Measurements from ENCODE around the gene CCDC117.

CCDC117 gene

DNA sequence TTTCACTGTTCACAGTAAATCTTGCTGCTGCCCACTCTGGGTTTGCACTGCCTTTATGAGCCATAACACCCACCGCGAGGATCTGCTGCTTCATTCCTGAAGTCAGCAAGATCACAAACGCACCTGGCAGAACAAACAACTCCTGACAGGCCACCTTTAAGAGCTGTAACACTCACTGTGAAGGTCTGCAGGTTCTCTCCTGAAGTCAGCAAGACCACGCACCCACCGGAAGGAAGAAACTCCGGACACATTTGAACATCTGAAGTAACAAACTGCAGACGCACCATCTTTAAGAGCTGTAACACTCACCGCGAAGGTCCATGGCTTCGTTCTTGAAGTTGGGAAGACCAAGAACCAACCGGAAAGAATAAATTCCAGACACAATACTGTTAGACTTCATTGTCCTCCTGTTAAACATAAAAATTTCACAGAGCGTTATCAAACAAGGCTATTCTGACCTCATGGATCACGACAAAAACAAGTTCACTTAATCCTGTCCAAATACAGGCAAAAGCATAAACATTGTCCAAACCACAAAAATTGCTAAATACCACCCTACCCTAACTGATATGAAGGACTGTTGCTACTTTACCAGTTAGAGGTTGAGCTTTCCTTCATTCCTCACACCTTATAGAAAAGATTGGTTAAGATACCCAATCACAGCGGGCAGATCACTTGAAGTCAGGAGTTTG is 3.0 kb upstream of the CCDC117 start:
- DNase-seq (ENCODE audit: low read depth in 2 of 2) = no peak

DNA sequence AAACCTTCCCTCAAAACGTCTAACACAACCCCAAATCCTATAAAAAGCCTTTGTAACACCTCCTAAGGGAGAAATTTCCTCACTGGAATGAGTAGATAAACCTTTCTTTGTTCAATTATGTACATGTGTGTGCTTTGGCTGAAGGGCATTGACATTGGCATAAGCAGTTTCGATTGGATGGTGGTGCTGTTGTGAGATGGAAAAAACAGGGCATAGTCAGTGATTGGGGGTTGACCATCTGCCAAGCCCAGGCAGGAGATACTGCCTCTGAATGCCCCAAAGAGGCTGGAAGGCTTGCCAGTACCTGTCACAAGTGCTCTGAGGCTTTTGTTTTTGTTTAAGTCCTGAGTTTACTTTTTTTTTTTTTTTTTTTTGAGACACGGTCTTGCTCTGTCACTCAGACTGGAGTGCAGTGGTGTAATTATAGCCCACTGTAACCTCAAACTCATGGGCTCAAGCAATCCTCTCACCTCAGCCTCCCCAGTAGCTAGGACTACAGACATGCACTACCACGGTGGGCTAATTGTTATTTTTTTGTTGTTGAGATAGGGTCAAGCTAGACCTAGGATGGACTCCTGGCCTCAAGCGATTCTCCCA is 1.2 kb upstream of the CCDC117 start:
- no peak for DNase-seq (ENCODE audit: low read depth in 2 of 2)

DNA sequence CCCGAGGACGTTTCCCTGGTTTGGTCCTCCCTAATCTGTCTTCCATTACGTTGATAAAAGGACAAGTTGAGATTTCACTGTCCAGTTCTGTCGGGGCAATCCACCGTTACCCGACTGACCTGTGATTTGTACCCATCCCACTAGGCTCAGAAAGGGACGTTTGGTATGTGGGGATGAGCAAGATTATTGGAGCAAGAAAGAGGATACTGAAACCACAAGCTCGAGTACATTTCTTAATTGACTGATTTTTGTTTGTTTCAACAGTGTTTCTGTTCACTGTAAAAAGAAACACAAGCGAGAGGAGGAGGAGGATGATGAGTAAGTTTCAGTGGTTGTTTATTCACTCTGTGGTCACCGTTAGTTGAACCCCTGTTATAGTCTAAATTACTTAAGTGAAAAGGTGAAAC is 969 bp downstream of the CCDC117 start:
- no peak for DNase-seq (ENCODE audit: low read depth in 2 of 2)

DNA sequence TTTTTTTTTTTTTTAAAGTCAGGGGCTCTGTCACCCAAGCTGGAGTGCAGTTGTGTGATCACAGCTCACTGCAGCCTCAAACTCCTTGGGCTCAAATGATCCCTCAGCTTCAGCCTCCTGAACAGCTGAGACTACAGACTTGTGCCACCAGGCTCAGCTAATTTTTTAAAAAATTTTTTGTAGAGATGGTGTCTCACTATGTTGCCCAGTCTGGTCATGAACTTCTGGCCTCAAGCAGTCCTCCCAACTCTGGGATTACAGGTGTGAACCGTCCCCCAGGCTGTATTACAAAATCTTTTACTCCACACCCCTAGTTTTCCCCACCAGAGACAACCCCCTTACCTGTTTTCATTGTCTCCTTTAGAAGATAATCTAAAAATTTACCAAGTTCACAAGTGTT is 1.9 kb downstream of the CCDC117 start:
- DNase-seq (ENCODE audit: low read depth in 2 of 2) = no peak

DNA sequence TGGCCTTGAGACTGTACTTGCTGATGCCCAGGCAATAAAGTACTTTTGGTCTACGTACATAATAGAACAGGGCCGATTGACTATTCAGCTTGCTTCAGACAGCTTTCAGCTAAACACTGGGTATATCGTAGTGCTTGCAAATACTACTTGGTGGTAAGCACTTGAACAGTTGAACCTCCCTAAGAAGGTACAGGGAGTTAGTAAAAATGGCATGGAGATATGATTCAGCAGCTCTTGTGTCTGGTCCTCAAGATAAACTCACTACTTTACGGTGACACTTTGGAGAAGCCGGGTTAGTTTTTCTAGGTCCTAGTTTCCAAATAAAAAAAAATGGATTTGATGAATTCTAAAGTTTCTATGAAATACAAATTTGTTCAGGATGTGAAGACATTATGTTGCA is 7.3 kb downstream of the CCDC117 start:
- no peak for DNase-seq (ENCODE audit: low read depth in 2 of 2)

DNA sequence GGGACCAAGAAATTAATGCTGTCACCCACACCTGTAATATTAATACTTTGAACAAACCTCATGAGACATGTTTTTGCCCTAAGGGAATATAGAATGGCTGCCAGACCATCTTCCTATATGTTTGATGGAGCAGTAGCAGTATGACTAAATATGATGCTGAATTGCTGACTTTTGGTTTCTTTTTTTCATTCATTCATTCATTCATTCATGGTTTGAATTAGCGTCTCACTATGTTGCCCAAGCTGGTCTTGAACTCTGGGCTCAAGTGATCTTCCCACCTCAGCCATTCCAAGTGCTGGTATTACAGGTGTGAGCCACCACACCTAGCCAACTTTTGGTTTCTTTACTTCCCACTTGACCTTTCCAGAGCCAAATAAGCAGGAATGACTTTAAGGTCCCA is 7.8 kb downstream of the CCDC117 start:
- DNase-seq (ENCODE audit: low read depth in 2 of 2) = no peak

DNA sequence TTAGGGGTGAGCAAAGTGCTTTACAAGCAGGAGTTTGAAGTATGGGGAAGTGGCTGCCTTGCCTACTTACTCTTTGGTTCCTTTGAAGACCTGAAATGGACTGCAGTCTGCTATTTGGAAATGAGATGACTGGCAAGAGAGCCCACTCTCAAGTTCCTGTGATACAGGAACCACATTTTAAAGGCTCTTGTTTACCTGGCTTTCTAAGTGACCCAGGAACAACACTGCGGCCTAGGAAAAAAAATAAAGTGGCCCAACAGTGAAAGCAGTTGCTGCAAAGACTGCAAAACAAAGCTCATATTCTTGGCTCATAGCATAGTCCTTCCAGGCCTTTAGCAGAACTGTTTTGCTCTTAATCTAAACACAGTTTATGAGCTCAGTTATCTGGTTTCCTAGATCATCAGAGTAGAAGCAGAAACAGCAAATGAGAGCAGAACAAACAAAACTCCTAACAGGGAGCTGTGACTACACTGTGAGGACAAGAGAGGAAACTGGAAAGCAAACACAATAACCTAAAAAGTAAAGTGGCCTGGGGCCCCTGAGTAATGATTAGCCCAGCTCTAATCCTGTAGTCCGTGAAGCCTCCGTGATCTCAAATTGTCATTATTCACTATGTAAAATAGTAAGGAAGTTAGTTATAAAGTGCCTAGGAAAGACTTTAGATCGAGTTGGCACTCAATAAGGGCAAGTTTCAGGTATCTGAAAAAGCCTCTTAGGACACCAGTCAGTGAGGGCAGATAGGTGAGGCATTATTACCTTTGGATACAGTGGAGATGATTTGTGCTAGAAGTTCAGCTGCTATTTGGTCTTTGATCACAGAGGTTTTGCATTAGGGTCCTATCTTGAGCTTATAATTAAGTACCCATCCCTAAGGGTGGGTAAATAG is 11.5 kb downstream of the CCDC117 start:
- DNase-seq (ENCODE audit: low read depth in 2 of 2) = no peak

DNA sequence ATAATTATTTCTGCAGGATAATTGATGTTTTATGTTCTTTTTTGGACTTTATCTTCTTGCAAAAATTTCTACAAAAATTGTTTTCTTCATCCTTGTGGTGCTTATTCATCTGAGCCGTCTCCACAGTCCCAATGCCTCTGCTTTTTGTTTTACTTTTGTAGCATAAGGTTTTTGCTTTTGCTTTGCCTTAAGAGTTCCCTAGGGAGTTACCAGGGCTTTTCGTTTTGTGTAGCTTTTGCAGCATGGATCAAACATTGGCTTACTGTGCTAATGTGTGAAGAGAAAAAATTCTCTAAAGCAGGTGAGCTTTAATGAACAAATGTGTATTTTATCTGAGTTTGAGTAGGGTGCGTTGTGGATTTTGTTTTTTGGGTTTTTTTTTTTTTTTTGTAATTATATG is 16.1 kb downstream of the CCDC117 start:
- DNase-seq (ENCODE audit: low read depth in 2 of 2) = no peak

DNA sequence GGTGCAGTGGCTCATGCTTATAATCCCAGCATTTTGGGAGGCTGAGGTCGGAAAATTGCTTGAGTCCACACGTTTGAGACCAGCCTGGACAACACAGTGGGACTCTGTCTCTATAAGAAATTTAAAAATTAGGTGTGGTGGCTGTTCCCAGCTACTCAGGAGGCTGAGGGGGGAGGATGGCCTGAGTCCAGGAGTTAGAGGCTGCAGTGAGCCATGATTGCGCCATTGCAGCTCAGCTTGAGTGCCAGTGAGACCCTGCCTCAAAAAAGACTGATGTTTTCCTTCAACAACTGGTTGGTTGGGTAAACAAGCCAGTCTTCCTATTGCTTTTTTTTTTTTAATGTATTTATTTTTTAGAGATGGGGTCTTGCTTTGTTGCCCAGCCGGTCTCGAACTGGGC is 18.6 kb downstream of the CCDC117 start:
- DNase-seq (ENCODE audit: low read depth in 2 of 2) = no peak

DNA sequence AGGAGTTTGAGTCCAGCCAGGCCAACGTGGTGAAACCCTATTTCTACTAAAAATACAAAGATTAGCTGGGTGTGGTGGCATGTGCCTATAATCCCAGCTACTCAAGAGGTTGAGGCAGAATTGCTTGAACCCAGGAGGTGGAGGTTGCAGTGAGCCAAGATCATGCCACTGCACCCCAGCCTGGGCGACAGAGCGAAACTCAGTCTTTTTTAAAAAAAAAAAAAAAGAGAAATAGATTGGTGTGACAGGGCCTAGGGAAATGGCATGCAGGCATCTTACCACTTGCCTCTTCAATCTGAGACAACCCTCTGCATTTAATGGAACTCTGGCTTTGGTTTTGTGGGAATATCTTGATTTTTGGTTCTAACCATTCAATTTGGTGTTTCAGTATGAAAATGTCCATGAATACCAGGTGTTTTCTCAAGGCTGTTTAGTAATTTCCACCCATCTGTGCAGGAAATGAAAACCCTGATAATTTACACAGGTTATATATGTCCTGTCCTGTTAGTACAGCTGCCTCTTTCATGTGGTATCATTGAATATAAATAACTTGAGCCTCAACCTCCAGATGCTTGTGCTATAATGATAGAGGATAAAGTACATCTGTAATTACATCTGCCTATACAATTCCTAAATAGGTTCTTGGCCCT is 19.5 kb downstream of the CCDC117 start:
- no peak for DNase-seq (ENCODE audit: low read depth in 2 of 2)

DNA sequence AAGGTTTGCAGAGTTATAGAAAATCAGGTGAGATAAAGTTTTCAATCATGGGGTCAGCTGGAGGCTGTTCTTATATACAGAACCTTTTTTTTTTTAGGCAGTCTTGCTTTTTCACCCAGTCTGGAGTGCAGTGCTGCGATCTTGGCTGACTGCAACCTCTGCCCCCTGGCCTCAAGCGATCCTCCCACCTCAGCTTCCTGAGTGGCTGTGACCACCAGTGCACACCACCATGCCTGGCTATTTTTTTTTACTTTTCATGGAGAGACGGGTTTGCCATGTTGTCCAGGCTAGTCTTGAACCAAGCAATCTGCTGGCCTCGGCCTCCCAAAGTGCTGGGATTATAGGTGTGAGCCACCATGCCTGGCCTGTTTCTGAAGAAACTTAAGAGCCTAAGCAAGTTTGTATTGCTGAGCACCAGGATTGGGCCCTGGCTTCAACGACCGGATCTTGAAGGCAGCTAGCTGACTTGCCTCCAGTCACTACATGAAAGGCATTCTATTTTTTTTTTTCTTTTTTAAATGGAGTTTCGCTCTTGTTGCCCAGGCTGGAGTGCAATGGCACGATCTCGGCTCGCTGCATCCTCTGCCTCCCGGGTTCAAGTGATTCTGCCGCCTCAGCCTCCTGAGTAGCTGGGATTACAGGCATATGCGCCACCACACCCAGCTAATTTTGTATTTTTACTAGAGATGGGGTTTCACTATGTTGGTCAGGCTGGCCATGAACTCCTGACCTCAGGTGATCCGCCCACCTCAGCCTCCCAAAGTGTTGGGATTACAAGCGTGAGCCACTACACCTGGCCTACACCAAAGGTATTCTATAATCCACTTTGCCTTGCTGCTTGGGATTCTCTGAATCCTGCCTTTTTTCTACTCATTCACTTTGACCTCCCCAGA is 20.2 kb downstream of the CCDC117 start:
- DNase-seq (ENCODE audit: low read depth in 2 of 2) = no peak

DNA sequence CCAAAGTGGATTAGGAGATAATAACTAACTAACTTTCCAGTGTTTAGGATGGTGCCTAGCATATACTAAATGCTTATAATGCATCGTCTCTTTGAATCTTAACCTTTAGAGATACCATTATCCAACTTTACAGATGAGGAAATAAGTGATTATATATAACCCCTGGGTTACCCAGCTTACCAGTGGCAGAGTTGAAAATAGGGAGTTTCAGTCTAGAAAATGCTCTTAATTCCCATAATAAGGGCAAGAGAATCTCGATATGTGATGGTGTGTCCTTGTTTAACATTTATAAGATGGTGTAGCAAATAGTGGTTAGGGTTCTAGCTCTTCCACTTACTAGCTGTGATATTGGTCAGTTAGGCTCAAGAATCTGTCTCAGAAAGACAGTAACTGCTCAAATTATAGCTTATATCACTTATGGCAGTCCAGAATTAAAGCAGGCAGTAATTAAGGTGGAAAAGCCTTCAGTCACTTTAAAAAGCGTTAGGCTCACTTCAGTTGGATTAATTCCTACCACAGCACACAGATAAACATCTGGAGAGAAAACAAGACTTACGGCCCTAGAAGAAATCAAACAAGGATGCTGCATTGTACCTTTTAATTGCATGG is 21.6 kb downstream of the CCDC117 start:
- DNase-seq (ENCODE audit: low read depth in 2 of 2) = no peak

DNA sequence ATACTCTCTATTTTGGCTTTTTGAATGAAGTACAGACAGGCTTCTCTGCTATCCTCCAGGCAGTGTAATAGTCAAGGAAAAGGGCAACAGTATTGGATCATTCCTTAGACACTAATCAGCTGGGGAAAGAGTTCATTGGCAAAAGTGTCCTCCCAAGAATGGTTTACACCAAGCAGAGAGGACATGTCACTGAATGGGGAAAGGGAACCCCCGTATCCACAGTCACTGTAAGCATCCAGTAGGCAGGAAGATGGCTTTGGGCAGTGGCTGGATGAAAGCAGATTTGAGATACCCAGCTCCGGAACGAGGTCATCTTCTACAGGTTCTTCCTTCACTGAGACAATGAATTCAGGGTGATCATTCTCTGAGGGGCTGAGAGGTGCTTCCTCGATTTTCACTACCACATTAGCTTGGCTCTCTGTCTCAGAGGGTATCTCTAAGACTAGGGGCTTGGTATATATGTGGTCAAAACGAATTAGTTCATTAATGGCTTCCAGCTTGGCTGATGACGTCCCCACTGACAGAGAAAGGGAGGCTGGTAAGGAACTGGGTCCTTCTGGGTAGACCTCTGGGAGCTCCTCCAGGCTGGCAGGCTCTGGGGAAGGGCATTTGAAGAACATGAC is 22.7 kb downstream of the CCDC117 start:
- no peak for DNase-seq (ENCODE audit: low read depth in 2 of 2)

DNA sequence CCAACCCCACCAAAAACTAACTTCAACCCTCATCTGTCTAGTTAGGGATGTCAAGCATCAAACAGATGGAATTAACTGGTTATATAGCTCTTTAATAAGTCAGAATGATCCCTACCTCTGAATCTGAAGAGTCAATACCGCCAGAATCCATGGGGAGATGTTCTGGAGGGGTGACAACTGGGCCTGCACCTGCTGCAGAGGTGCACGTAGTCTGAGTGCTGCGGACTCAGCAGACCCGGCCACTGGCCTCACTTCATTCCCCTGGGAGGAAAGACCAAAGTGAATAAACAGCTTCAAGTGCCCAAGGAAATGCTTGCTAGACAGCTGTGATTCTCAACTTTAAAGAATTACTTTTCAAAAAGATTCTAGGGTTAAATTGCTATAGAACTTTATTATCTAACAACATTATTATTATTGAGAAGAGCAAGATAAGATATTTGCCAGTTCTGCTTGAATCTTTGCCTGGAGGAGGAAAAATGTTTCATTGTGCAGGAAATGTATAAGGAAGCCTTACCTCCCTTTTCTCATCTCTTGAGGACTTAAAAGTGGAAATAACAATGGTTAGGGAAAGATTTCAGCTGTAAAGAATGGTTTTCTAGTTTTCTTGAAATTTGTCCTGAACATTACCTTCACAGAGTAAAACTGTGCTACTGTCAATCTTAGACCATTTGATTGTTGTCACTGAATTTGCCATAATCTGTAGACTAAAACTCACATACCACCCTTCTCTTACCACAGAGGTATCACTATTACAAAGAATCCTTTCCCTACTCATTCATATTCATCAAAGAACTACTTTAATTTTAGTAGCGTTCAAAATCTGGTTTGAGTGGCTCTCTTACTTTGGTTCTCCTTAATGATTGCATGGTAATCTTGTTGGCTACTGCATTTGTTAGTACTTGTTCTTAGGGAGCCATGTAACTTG is 23.7 kb downstream of the CCDC117 start:
- no peak for DNase-seq (ENCODE audit: low read depth in 2 of 2)

DNA sequence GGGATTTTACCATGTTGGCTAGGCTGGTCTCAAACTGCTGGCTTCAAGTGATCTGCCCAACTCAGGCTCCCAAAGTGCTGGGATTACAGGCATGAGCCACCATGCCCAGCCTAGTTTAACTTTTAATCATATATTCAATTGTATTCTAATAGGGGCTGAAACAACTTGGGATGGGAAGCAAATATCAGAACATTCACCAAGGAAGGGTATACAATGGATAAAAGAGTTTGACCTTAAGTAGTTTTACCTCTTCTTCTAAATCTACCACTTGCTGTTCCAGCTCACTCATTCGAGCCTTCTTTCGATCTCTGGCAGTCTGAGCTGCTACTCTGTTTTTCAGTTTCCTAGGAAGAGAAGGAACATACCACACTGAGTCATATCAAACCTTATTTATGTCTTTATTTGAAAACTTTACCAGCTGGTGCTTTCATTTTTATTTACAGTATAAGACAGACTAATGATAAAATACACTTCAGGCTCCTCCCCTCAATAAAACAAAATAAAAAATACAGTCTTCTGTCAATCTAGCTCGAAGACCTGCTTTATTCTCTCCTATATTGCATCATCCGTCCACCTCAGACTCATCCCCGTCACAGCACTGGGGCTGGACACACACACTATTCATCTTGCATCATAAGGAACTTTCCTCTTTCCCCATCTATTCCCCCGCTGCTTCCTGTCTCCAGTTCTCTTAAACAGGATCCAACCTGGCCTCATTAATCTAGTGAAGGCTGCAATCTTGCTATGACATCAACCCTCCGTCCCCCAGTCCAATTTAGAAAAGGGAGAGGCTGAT is 26.5 kb downstream of the CCDC117 start:
- no peak for DNase-seq (ENCODE audit: low read depth in 2 of 2)

DNA sequence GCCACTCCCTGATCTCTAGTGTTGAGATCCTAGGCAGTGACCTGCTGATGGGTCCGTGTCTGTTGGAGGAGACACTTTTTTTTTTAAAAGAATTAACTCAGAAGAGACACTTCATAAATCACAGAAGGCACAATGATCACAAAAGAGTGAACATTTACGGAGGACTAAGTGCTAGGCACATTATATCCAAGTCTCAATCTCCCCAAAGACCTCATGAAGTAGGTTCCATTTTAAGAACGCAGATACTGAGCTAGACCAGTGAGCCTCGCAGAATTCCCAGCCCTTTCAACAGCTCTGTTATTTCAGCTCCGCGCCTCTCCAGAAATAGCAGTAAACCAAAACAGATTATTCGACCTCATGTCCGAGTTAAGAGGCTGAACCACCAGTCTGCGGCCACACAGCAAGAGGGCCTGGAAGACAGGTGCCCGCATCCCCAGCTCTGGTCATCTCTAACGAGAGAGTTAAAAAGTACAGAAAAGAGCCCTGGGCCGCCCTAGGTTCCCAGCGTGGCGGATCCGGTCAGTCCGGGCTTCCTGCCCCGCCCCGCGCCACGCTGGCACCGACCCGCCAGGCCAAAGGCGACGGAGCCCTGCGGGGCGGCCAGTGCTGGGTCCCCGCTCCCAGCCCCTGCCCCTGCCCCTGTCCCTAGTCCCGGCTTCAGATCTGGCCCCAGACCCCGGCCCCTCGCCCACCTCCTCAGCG is 27.3 kb downstream of the CCDC117 start:
- DNase-seq (ENCODE audit: low read depth in 2 of 2) = no peak

DNA sequence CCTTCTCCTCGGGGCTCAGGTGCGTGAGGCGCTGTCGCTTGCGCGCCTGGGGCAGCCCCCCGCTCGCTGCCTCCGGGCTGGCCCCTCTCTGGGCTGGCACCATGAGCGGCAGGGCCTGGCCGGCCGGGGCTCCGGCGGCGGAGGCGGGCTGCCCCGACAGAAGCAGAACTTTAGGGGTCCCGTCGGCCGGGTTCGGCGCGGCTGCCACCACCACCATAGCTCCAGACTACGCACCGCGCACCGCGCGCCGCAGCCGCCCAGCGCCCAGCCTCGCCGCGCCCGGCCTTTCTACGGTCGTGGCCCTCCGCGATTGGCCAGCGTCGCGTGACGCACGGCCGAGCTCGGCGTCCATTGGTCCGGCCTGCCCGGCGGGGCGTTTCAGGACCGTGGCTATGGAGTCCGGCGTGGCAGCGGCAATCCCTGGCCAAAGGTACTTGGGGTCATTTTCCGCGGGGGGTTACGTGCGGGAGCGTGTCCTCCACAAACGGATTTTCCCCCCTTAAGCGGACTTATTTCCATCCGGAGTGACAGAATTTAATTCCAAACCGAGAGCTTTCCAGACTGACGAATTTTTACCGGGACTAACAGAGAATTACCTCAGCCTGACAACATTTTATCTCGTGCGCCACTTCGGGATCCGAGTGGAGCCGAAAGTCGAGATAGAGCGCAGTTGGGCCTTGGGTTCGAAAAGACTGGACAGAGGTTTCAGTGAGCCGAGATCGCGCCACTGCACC is 28.0 kb downstream of the CCDC117 start, which contains the start of gene XBP1:
XBP1 (minus strand) TSS at position 262 of the 734 bp plus-strand sequence.
- peak; percentile 80 to 81 for DNase-seq (ENCODE audit: low read depth in 2 of 2)
